ENCODE measurements around the gene DOCK11.

GRCh38 chrX:118630848-118631247 is 135.2 kb downstream of the DOCK11 start:
- TF ChIP-seq, protein P1, sequence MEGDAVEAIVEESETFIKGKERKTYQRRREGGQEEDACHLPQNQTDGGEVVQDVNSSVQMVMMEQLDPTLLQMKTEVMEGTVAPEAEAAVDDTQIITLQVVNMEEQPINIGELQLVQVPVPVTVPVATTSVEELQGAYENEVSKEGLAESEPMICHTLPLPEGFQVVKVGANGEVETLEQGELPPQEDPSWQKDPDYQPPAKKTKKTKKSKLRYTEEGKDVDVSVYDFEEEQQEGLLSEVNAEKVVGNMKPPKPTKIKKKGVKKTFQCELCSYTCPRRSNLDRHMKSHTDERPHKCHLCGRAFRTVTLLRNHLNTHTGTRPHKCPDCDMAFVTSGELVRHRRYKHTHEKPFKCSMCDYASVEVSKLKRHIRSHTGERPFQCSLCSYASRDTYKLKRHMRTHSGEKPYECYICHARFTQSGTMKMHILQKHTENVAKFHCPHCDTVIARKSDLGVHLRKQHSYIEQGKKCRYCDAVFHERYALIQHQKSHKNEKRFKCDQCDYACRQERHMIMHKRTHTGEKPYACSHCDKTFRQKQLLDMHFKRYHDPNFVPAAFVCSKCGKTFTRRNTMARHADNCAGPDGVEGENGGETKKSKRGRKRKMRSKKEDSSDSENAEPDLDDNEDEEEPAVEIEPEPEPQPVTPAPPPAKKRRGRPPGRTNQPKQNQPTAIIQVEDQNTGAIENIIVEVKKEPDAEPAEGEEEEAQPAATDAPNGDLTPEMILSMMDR (IDR thresholded peaks at IDR 0.05) = no peak
- TF ChIP-seq POLR2A (IDR thresholded peaks at IDR 0.05) = no peak

Measured in body of pancreas (tissue), 4 donors.